Skeletal muscle tissue (tissue), 4 donors: ENCODE data around the gene VCAN. TPM values are rescaled to one million over a fixed set of nuclear protein-coding genes. Genes with fewer than 3 reads are reported as not detected.

ENCODE experiments used
- H3K27ac ChIP-seq: one replicate; pipeline ENCODE4 v1.7.0; 2013; ENCODE audit warnings: mild to moderate bottlenecking, low read depth, low read length, inconsistent platforms
- H3K27me3 ChIP-seq, 3 donors: one replicate each; pipeline ENCODE4 v1.7.0; 2013; ENCODE audit warnings: low read length in 3 of 3; ENCODE audit not compliant: control insufficient read depth in 3 of 3, insufficient read depth in 3 of 3
- H3K36me3 ChIP-seq, 3 donors: one replicate each; pipeline ENCODE4 v1.7.0; 2013; ENCODE audit warnings: low read length in 3 of 3; ENCODE audit not compliant: control insufficient read depth in 3 of 3, insufficient read depth in 3 of 3
- H3K4me1 ChIP-seq, 3 donors: one replicate each; pipeline ENCODE4 v1.7.0; 2013; ENCODE audit warnings: low read length in 3 of 3, mild to moderate bottlenecking in 3 of 3; ENCODE audit not compliant: control insufficient read depth in 3 of 3, insufficient read depth in 3 of 3
- H3K4me3 ChIP-seq, 3 donors: one replicate each; pipeline ENCODE4 v1.7.0; 2013; ENCODE audit warnings: low read length in 3 of 3
- H3K9ac ChIP-seq, 3 donors: one replicate each; pipeline ENCODE4 v1.7.0; 2013; ENCODE audit warnings: low read length in 3 of 3, mild to moderate bottlenecking in 3 of 3, moderate library complexity in 2 of 3, low read depth in 1 of 3
- H3K9me3 ChIP-seq, 3 donors: one replicate each; pipeline ENCODE4 v1.7.0; 2013; ENCODE audit warnings: low read length in 3 of 3; ENCODE audit not compliant: control insufficient read depth in 3 of 3
- total RNA-seq: library from RNA; depleted of rRNA; stranded (reverse); fragments of >200 nt; gene quantifications from one replicate; pipeline ENCODE4 v1.2.3, GENCODE V29; 2014
- donor health status: Osteomylitis.

The VCAN gene
- total RNA-seq, 1 donor from 2014 or later, result 254 TPM

DNA sequence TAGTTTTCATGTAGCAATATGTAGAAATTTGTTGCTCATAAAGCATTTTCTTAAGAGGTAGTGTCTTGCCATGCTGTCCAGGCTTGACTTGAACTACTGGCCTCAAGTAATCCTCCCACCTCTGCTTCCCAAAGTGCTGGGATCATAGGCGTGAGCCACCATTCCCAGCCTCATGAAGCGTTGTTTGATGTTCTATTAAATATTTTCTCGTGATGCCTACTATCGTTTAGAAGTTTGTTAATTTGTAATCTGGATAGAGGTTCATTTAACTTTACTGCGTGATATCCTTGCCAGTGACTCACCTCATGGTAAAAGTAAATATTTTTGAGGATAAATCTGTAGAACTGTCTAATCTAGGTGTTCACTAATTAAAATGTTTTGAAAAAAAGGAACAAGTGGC lies 82.6 kb downstream of the VCAN start:
- Histone ChIP-seq H3K27me3 (no peaks in the 10 kb centered on the region), H3K4me1 (no peaks in the 10 kb centered on the region), H3K27ac (no peak overlapping the region), H3K9ac (no peak overlapping the region), H3K9me3 (no peaks in the 10 kb centered on the region), H3K4me3 (no peak overlapping the region), H3K36me3 (no peaks in the 10 kb centered on the region)

DNA sequence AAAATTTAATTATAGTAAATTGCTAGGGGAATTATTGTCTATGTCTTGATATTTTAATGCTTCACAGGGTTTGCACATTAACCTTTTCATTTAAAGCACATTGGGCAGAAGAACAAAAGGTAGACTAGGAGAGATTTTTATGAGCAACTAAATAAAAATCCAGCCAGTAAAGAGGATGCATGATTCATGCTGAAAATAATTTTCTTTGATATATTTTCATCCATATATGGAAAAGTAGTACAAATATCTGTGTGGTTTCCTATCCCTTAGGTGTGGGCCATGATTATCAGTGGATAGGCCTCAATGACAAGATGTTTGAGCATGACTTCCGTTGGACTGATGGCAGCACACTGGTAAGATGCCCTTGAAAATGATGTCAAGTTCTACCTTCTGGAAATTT lies 83.1 kb downstream of the VCAN start:
- H3K4me3 ChIP-seq, result no peak overlapping the region
- no peak overlapping the region for H3K27ac ChIP-seq
- no peaks in the 10 kb centered on the region for H3K27me3 ChIP-seq
- no peaks in the 10 kb centered on the region for H3K36me3 ChIP-seq
- H3K9me3 ChIP-seq, result no peaks in the 10 kb centered on the region
- no peak overlapping the region for H3K9ac ChIP-seq
- H3K4me1 ChIP-seq, result no peaks in the 10 kb centered on the region

DNA sequence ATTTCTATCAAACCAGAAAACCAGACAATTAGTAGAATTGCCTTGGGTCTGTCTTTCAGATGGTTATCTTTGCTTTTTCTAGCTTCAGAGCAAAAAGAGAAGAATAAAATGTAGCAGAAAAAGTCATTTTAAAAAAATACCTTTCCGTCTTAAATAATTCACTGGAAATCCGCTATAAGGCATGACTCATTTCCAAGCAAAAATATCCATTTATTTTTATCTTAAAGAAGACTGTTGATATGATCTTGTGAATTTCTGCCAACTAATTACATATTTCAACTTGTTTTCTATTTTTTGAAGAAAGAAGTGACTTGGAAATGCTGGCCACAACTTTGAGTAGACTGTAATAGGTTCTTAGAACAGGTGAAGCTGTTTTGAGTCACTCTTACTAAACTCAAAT lies 83.7 kb downstream of the VCAN start:
- Histone ChIP-seq H3K4me1 (no peaks in the 10 kb centered on the region), H3K9me3 (no peaks in the 10 kb centered on the region), H3K9ac (no peak overlapping the region), H3K4me3 (no peak overlapping the region), H3K27me3 (no peaks in the 10 kb centered on the region), H3K36me3 (no peaks in the 10 kb centered on the region), H3K27ac (no peak overlapping the region)

DNA sequence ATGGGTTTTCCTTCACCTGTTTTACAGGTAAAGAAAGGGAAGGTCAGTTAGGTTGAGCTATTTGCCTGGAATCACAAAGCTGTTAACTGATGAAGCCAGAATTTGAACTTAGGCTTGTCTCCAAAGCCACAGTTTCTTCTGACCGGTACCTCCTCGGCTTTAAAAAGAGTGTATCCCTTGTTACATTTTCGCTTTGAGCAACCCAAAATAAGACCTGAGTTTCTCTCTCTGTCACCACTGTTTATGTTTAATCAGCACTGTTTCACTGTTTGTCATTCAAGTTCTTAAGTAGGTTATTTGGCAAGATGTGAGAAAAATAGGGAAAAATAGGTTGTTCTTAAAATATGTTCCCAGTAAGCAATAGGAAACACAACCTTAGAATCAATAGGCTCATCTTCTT lies 84.6 kb downstream of the VCAN start:
- Histone ChIP-seq H3K27me3 (no peaks in the 10 kb centered on the region), H3K9me3 (no peaks in the 10 kb centered on the region), H3K4me3 (no peak overlapping the region), H3K4me1 (no peaks in the 10 kb centered on the region), H3K27ac (no peak overlapping the region), H3K9ac (no peak overlapping the region), H3K36me3 (no peaks in the 10 kb centered on the region)

DNA sequence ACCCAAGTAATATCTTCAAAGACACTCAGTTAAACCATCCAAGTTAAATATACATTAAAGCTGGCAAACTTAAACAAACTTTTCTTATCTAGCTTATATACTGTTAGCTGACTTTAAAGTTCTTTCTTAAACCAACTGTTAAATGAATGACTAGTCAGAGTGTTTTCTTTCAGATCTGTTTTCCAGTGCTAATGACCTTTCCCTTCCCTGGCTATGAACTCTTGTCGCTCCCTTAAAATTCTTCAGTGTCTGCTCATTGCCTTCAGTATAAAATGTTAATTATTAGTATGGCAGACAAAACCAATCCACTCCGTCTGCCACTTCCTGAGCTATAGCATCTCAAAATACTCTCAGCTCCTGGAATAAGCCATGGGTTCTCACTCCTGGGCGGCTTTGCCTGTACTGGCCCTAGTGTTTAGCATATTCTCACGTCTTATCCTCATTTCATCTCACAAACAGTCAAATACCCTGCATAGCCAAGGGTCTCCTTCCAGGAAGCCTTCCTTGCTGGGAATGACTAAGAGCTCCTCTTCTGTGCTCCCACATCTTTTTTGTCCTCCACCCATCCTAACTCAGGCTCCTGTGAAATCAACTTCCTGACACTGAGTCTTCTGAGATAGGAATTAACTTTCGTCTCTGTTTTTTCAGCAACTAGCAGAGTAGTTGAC lies 87.7 kb downstream of the VCAN start:
- Histone ChIP-seq H3K27me3 (no peaks in the 10 kb centered on the region), H3K9me3 (no peaks in the 10 kb centered on the region), H3K4me3 (no peak overlapping the region), H3K36me3 (no peaks in the 10 kb centered on the region), H3K27ac (no peak overlapping the region), H3K9ac (no peak overlapping the region), H3K4me1 (peaks cover 0 to 2% (median 0%) of the 10 kb centered on the region in 3 donors)

DNA sequence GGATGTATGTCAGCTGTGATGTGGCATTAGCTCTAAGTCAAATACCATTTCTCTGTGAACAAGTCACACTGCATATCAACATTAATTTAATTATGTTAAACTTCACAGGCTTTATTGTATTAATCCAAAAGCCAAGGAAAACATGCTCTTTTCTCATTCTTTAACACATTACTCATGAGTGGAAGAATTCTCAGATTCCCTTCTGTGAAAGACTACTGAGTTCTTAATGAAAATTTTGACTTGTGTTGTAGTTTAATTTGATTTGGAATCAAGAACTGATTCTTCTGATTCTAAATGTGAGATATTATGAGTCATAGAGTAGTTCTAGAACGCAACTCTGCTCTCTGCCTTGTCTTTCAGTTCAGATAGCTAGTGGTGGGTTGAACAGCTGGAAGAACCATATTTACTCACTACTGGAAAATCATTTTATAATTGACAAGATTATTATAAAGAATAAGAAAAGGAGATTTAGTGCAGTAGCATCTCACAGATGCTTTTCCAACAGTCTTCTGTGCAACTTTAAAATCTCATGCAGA lies 90.6 kb downstream of the VCAN start:
- no peak overlapping the region for H3K27ac ChIP-seq
- H3K4me3 ChIP-seq, result no peak overlapping the region
- no peak overlapping the region for H3K9ac ChIP-seq
- peaks cover 0 to 2% (median 0%) of the 10 kb centered on the region in 3 donors for H3K4me1 ChIP-seq
- H3K9me3 ChIP-seq, result no peaks in the 10 kb centered on the region
- H3K27me3 ChIP-seq, result no peaks in the 10 kb centered on the region
- no peaks in the 10 kb centered on the region for H3K36me3 ChIP-seq

DNA sequence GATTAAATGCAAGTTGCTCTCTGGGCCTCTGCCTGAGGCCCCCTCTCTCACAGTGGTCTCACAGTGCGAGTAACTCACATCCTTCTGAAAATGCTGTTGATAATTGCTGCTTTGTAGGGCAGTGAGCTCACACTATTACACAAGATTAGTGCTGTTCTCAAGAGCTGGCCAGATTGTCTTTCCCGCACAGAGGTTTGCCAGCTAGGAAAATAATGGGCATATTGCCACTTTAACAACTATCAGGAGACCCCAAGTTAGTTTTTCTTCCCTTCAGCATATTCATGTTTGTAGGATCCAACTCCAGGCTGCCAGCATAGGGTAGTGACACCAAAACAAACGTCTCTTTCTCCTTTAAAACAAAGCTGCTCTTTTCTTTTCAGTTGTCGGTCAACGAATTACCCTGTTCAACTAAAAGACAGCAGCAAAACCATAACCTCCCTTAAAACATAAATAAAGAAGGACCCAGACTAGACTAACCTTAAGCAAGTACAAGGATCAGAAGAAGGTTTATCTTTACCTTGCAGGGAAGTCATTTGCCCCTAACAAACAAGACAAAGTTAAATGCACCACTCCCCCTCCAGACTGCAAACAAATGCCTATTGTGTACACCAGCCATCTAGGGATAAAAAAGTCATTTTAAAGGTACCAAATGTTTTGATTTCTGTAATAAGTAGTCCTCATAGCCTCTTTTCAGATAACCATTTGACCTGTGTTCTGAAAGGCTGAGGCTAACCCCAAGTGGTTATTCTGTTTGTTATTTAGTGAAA lies 91.4 kb downstream of the VCAN start:
- no peaks in the 10 kb centered on the region for H3K36me3 ChIP-seq
- H3K9me3 ChIP-seq, result no peaks in the 10 kb centered on the region
- no peak overlapping the region for H3K4me3 ChIP-seq
- no peak overlapping the region for H3K9ac ChIP-seq
- H3K4me1 ChIP-seq, result peaks cover 0 to 2% (median 0%) of the 10 kb centered on the region in 3 donors
- no peaks in the 10 kb centered on the region for H3K27me3 ChIP-seq
- H3K27ac ChIP-seq, result no peak overlapping the region

DNA sequence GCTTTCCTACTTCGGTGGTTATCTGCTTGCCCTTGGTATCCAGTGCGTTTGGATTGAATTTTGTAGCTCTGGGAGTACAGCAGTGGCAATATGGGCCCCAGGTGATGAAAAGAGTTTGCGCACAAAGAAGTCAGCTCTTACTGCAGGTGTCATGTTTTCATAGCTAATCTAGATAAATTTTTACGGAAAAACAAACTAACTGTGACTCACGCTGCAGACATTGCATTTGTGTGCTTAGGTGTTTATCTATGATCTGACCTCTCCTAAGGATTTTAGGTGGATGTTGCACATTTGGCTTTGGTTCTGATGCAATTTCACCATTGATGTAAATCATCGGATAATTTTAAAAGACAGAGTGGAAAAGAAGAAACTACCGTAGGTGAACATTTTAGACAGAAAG lies 92.1 kb downstream of the VCAN start:
- H3K9ac ChIP-seq, result no peak overlapping the region
- peaks cover 0 to 2% (median 0%) of the 10 kb centered on the region in 3 donors for H3K4me1 ChIP-seq
- H3K9me3 ChIP-seq, result no peaks in the 10 kb centered on the region
- no peak overlapping the region for H3K4me3 ChIP-seq
- H3K27me3 ChIP-seq, result no peaks in the 10 kb centered on the region
- no peak overlapping the region for H3K27ac ChIP-seq
- H3K36me3 ChIP-seq, result no peaks in the 10 kb centered on the region

DNA sequence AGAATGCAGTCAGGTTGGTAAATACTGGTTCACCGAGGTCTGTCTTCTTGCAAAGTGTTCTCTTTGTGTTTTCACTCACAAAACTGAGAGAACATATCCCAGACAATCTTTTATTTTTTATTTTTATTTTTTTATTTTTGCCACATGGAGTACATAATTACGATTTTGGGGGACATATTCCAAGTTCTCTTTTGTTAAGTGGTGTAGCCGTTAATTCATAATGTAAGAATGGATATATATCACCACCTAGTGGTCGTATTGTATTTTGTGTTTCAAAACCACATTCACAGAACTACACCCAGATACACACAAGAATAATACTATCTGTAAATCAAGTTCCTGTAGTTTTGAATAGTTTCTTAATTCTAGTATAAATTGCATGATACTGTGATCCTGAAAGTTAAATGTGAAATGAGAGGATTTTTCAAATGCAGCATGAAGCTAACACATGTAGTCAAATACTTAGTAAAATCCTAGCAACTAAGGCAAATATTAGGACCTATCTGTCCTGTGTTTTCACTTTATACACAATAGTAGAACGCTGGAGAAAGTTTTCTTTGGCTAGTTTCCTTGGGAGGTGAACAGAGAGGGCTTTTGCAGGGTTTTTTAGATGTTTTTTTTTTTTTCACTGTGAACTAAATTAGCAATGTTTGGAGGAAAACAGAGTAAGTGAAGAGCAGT lies 92.7 kb downstream of the VCAN start:
- Histone ChIP-seq H3K4me1 (peaks cover 0 to 2% (median 0%) of the 10 kb centered on the region in 3 donors), H3K9ac (no peak overlapping the region), H3K36me3 (no peaks in the 10 kb centered on the region), H3K4me3 (no peak overlapping the region), H3K9me3 (no peaks in the 10 kb centered on the region), H3K27ac (no peak overlapping the region), H3K27me3 (no peaks in the 10 kb centered on the region)

DNA sequence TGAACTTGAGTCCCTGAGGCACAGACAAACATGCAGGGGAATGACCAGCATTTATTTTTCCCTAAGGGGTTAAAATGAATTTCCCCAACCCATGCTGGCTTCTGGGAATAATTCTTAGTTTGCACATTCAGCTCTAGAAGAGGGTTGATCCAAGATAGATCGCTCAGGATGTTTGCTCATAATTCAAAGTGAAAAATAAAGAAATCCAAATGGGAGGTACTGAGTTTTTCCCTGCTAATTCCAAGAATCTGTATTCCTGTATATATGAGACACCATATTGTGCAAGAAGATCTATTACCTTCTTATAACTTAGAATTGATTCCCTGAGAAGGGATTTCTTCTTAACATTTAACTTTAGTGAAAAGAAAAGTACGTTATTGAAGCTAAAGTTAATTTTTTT lies 96.2 kb downstream of the VCAN start:
- H3K4me3 ChIP-seq, result no peak overlapping the region
- no peak overlapping the region for H3K9ac ChIP-seq
- no peaks in the 10 kb centered on the region for H3K27me3 ChIP-seq
- H3K9me3 ChIP-seq, result no peaks in the 10 kb centered on the region
- no peaks in the 10 kb centered on the region for H3K4me1 ChIP-seq
- no peak overlapping the region for H3K27ac ChIP-seq
- H3K36me3 ChIP-seq, result no peaks in the 10 kb centered on the region
